Activated CD8-positive, alpha-beta memory T cell treated with anti-CD3 and anti-CD28 coated beads for 1 hour (primary cell): ENCODE results near the gene STK4.
"Not testable (repeated sequence)": the region's sequence is repeated elsewhere in the genome, so short reads cannot be mapped to it uniquely, and the experiment has no call there.

ENCODE experiments used
- DNase-seq, 2 donors: peaks; one replicate each; pipeline ENCODE4 v3.0.0-alpha.2; 2020; ENCODE audit warnings: low read depth in 1 of 2; ENCODE audit errors: extremely low read depth in 1 of 2

The STK4 gene

DNA sequence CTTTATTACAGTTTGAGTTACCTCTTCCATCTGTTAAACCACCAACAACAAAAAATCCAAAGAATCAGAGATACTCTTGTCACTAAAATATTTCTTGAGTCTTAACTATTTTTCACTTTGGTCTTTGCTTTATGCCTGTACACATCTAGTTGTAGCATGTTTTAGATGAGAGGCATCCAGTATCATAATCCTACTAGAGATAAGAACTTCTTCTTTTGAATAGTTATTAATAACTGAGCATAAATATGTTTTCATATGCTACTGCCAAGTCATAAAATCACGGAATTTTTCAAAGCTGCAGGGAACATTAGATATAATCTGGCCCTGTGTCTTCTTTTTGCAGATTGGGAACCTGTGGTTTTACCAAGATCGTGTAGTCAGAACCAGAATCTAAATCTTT is 55.3 kb downstream of the STK4 start:
- no peak for DNase-seq

DNA sequence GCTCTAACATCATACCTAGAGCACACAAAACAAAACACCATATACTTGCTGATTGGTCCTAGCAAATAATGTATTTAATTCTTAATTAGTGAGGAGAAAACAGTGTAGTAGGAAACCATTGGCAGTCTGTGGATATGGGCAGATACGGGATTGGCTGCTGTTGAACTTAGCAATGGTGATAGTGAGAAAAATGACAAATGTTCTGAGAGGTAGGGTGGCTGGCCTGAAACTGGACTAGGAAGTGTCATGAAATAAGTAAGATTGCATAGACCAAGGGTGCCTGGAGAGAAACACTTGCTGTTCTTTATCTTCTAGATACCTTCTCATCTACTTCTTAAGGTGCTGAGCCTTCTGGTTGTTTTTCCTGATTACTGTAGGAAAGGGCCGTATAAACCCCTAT is 56.8 kb downstream of the STK4 start:
- DNase-seq = not testable (repeated sequence)

DNA sequence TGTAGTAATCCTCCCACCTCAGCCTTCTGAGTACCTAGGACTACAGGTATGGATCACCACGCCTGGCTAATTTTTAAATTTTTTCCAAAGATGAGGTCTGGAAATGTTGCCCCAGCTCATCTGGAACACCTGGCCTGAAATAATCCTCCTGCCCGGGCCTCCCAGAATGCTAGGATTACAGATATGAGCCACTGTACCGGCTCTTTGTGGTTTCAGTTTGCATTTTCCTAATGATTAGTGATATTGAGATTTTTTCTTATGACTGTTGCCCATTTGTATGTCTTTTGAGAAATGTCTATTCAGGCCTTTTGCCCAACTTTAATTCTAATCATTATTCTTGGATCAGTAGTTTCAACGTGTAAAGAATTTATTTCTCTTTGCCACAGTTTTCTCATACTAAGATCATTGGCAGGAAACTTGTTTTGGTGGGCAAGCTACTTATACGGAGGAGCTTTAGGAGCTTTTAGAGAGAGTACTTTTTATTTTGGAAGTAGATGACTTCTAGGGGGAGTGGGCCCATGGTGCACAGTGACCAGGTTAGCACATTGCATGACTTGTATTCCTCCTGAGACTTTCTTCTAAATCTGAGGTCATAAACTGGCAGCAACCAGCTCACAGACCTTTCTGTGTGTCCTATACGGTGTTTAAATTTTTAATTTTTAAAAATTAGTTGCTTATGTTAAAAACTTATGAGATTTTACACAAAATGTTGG is 62.3 kb downstream of the STK4 start:
- no peak for DNase-seq

DNA sequence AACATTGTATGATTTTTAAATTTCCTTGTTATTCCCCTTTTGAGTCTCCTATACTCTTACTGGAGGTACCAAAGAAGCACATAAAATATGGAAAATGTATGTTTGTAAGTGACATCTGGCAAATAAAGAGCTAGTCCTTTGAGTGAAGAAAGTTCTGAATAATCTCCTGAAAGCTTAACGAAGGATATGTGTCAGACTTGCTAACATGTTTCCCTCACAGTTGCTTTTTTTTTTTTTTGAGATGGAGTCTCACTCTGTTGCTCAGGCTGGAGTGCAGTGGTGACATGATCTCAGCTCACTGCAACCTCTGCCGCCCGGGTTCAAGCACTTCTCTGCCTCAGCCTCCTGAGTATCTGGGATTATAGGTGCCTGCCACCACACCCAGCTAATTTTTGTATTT is 63.6 kb downstream of the STK4 start:
- DNase-seq = no peak

DNA sequence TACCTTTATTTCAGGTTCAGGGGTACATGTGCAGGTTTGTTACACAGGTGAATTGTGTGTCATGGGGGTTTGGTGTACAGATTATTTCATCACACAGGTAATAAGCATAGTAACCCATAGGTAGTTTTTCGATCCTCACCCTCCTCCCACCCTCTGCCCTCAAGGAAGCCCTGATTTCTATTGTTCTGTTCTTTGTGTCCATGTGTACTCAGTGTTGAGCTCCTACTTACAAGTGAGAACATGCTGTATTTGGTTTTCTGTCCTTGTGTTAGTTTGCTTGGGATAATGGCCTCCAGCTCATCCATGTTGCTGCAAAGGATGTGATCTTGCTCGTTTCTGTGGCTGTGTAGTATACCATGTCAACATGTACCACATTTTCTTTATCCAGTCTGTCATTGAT is 66.0 kb downstream of the STK4 start:
- DNase-seq = no peak

DNA sequence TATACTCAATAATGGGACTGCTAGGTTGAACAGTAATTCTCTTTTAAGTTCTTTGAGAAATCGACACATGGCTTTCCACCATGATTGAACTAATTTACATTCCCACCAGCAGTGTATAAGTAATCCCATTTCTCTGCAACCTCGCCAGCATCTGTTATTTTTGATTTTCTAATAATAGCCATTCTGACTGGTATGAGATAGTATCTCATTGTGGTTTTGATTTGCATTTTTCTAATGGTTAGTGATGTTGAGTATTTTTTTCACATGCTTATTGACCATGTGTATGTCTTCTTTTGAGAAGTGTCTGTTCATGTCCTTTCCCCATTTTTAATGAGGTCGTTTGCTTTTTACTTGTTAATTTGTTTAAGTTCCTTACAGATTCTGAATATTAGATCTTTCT is 66.5 kb downstream of the STK4 start:
- DNase-seq = no peak

DNA sequence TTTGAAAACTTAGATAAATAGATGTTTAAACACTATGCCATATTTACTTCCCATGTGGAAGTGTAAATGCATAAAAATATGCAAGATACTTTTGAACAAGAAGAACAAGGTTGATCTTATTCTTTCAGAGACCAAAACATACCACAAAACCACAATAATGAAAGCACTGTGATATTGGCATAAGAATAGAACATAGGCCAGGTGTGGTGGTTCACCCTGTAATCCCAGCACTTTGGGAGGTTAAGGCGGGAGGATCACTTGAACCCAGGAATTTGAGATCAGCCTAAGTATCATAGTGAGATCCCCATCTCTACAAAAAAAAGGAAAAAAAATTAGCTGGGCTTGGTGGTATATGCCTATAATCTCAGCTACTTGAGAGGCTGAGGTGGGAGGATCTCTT is 68.1 kb downstream of the STK4 start:
- no peak for DNase-seq

DNA sequence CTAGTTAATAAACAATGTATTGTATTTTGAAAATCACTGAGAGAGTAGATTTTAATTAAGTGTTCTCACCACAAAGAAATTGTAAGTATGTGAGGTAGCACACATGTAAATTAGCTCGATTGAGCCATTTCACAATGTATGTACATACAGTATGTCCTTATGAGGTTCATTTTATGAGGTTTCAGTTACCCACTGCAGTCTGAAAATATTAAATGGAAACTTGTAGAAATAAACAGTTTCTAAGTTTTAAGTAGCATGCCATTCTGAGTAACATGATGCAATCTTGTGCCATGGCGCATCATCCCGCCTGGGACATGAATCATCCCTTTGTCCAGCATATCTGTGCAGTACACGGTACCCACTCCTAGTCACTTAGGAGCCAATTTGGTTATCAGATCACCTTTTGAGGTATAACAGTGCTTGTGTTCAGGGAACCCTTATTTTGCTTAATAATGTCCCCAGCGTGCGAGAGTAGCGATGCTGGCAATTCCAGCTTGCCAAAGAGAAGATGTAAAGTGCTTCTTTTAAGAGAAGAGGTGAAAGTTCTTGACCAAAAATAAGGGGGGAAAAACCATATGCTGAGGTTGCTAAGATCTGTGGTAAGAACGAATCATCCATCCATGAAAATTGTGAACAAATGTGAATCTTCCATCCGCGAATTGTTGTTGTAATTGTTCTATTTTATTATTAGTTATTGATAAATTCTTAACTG is 69.9 kb downstream of the STK4 start:
- DNase-seq = no peak

DNA sequence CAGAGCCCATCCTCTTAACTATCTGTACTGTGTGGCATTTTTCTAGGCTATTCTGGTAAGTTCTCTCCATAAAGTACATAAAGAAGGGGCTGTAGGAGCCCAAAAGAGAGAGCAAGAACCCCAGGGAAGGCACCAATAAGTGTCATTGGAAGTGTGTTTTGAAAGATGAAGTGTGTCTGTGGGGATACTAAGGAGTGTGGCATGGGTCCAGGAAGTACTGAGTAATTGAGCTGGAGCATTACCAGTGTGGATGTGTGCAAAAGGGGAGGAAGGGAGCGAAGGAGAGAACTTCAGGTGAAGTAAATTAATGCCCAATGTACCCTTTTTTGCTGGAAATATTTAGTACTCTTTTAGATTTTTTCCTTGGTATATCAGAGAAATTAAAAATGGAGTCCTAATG is 70.7 kb downstream of the STK4 start:
- no peak for DNase-seq

DNA sequence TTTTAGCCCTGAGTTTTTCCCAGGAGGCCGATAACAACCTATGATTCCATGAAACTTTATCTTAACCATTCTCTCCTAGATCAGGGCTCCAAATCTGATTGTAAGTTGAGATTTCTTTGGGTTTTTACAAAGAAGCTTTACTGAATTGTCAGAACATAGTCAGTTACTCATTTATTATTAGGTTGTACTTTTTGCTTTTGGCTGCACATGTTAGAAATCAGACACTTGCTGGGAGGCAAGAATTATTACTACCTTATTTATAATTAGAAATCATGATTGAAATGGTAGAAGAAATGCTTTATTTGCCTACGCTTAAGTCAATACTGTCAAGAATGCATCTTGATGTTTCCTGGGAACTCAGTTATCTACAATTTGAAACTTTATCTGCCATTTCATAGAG is 71.3 kb downstream of the STK4 start:
- DNase-seq = no peak

DNA sequence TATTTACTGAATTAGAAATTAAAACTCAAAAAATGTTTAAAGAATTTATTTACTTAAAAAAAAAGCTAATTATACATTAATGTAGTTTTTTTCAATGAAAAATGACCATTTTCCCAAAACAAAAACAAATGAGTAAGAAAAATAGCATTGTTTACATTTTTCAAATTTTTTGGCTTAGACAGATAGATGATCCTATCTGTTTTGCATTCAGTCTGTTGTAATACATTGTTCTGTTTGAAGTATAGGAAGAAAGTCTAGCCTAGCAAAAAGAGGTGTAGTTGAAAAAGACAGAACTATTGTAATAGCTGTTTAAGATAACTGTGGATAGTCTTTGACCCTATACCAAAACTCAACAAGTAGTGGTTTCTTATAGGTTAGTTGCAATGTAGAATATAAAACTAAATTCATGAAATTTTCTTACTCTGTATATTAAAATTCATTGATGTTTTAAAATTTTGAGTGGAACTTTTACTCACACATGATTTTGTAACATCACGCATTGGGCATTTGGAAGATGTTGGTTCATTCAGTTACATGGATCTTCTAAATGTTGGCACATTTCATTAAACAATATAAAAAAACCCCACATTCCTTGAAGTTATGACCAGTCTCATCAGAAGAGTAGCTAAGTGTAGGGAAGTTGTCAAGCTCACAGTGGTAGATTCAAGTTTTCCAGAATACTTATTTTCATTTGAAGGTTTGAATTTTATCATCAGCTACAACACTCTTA is 72.6 kb downstream of the STK4 start:
- no peak for DNase-seq

DNA sequence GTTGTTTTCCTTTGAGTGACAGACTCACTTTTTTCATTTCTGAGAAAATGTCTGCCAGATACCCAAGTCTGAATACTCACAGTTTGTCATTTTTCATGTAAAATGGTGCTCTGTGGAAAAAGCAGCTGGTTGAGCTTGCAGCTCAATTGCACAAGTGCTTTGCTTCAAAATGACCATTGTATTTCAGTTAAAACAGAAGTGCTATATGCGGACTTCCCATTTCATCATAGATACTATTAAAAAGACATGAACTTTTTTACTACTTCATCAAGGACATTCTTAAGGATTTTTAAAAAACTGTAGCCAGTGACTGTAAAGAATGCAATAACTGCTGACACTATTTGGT is 73.1 kb downstream of the STK4 start:
- no peak for DNase-seq

DNA sequence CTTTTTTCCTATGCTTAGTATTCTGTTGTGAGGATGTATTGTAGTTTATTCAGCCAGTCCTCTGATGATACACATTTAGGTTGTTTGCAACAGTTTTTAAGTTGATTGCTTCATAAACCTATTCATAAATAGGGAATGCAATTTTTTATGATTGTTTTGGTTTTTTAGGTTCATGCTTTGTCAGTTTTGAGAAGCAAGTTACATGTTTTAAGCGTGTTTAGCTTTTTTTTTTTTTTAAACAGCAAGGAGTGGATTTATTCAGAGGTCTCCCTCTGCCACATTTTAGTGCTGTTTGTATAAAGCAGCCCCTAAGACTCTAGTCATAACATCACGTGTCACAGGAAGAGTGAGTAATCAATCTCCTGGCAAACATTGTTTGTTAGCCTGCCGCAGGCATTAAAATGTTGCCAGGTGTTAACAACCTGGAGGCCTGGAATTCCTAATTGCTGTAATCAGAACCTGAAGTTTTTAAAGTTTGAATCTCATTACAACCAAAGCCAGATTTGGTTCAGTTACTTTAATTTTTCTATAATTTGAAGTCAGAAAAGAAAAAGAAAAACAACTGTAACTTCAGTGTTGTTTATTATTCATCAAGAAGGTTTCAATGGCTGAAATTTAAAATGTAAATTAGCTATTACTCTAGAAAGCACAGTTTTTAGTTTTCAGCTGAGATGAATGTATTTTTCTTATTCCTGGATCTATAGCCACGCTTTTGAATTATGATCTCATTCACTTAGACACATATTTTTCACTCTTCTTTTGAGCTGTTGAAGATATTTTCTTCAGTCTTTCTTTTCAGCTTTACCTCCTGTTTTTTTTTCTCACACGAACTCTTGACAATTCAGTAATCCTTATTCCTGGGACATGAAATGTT is 75.4 kb downstream of the STK4 start:
- no peak for DNase-seq

DNA sequence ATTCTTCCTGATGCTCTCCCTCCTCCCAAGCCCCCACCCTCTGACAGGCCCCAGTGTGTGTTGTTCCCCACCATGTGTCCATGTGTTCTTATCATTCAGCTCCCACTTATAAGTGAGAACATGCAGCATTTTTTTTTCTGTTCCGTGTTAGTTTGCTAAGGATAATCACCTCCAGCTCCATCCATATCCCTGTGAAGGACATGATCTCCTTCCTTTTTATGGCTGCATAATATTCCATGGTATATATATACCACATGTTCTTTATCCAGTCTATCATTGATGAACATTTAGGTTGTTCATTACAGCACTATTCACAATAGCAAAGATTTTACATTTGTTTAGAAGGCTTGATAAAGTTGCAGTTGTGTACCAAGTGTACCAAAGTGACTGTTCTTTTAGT is 76.7 kb downstream of the STK4 start:
- no peak for DNase-seq

DNA sequence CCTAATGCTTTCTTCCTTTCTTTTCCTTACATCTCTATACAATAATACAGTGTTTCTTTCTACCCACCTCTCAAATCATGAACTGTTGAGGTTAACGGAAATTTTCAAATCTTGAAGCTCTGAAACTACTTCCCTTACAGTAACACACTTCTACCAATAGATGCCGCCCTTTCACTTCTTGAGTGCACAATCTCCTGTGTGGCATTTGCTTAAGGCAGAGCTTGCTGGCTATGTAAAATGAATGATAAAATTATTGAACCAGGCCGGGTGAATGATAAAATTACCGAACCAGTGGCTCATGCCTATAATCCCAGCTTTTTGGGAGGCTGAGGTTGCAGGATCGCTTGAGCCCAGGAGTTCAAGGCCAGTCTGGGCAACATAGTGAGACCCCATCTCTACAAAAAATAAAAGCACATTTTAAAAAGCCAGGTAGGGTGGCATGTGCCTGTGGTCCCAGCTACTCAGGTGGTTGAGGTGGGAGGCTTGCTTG is 77.8 kb downstream of the STK4 start:
- DNase-seq = no peak

DNA sequence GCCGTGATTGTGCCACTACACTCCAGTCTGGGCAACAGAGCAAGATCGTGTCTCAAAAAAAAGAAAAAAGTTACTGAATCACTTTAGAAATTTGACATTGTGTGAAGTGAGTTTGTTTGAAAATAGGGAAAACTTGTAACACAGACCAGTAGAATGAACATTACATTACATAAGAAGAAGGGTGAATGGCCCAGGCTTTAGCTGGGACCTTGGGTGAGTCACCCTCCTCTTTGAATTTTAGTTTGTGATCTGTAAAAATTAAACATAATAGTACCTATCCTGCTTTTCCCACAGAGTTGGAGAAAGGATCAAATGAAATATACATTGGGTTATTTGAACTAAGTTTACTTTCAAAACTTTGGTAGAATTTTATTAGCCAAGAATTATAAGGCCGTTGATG is 78.3 kb downstream of the STK4 start:
- DNase-seq = no peak

DNA sequence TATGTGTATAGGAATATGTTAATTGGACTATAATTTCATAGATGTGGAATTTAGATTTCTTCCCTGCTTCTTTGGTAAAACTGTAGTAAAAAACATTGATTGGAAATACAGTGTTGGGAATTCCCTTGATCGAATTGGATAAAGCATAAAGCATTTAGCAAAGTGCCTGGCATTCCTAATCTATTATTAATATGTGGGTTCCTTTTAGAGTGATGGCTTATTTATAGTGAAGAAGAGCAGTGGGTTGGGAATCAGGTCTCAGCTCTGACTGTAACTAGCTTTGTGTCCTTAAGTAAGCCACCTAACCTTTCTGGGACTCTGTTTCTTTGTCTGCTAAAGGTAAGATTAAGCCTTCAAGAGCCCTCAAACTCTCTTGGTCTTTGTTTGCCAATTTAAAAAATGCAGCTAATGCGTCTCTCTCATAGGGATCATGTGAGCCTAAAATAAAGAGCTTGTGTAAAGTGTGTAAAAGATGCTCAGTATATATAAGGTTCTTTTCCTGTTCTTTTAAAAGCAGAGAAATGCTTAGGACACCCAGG is 81.3 kb downstream of the STK4 start:
- DNase-seq = no peak

DNA sequence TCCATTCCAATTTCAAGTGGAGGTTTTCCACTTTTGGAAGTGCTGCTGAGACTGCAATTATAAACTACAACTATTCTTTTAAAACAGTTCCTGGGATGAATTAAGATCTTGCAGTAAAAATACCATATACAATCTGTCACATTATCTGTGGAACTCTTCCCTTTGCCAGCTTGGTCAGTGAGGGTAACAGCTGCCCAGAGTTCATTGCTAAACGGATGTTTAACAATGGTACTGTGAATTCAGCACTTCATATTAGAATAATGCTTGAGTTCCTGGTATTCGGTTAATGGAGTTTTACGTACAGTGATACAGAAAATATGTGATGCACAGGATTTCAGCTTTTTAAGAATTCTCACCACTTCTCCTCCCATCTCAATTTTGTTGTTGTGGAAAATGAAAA is 83.1 kb downstream of the STK4 start:
- no peak for DNase-seq

DNA sequence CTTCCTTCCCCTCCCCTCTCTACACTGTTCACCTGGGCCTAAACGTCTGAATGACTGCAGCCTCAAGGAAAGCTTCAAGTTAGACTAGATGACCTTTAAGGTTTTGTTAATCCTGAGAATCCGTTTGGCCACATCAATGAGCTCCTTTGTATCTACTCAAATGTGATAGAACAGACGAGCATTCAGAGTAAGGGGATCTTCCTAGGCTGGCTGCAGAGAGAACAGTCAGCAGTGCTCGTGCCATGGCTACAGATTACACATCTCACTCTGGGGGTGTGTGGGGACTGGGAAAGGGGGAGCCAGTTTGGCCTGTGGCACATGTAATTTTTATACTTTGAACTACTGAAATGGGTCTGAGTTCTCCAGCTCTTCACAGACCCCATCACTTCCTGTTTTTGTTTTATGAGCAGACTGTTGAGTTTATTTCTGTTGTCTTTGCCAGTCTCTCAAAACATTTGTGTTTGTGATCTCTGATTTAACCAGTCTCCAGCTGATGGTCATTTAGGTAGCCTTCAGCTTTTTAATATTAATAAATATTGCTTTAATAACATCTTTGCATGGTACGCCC is 83.7 kb downstream of the STK4 start:
- no peak for DNase-seq

DNA sequence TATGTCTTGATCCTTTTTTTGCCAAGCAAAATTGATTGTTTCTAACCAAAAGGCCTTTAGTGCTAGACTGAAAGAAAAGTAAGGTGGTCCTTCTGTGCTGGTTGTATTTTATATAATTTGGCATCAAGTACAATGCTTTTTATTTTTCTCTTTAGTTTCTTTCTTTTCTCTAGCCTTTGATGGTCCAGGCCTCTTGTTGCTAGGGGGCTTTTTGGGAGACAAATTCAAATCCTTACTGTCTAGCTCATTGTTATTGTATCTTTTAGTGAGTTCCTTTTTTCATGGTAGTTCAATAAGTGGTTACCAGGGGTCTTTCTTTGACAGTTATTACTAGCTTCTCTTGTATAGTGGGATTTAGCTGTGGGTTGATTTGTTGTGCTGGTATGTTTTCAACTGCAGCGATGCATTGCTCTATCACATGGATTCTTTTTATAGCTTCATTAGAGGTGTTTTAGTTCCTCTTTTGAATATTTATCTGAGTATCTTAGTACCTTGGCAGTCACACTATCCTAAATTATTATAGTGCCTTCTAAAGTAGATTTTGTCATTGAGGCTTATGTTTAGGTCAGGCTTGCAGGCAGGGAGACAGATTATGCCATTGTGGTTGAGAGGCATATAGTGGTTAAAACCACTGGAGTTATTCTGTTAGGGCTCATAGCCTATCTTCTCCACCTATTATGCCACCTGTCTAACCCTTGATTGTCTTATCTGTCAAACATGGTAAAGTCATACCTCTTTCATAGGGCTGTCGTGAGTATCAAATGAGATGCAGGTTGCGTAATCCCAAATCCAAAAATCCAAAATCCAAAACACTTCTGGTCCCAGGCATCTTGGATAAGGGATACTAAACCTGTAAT is 85.1 kb downstream of the STK4 start:
- DNase-seq = no peak
